IMR-90 (cell line): ENCODE results near the gene SERPINE2. TPM values are rescaled to one million over a fixed set of nuclear protein-coding genes. Genes with fewer than 3 reads are reported as not detected.

Source experiments
- ATAC-seq: fragments of 200-7000 bp; cut with Tn5 transposase; 2 replicates; pipeline ENCODE4 v1.9.1; 2020; ENCODE audit warnings: low read depth, mild to moderate bottlenecking, moderate library complexity
- BruUV-seq: library from RNA; stranded (reverse); fragments of 400-500 nt; replicated peaks from 2 replicates; lab custom pipeline; 2021; lab: Mats Ljungman, UMichigan
- CTCF ChIA-PET: fragments of 300-600 bp; formaldehyde crosslinking; extraction: SDS; loops from one replicate; lab custom pipeline; 2021; ENCODE audit warnings: antibody characterized with exemption; lab: Yijun Ruan, JAX
- POLR2A ChIA-PET: fragments of 300-600 bp; sonication (Branson Sonifier 250); formaldehyde crosslinking; loops from one replicate; lab custom pipeline; 2022; ENCODE audit warnings: antibody characterized with exemption; ENCODE audit not compliant: unreplicated experiment; lab: Charles Lee
- DNase-seq: peaks from one replicate; pipeline ENCODE4 v3.0.0; 2013
- H2AFZ ChIP-seq: replicated peaks from 2 replicates; pipeline ENCODE3; 2013; ENCODE audit warnings: low read length, mild to moderate bottlenecking; ENCODE audit not compliant: poor library complexity
- H2AK5ac ChIP-seq: 2 replicates; pipeline ENCODE4 v1.6.1; 2013; ENCODE audit warnings: low read depth, low read length, inconsistent platforms
- H2AK9ac ChIP-seq: replicated peaks from 2 replicates; pipeline ENCODE3; 2013; ENCODE audit warnings: mild to moderate bottlenecking, low read depth, low read length, moderate library complexity; ENCODE audit not compliant: poor library complexity
- H2BK120ac ChIP-seq: 2 replicates; pipeline ENCODE4 v1.6.1; 2013; ENCODE audit warnings: low read depth, low read length, inconsistent platforms
- H2BK15ac ChIP-seq: 3 replicates; pipeline ENCODE4 v1.6.1; 2013; ENCODE audit warnings: low read depth, low read length, inconsistent platforms
- H2BK20ac ChIP-seq: 2 replicates; pipeline ENCODE4 v1.6.1; 2013; ENCODE audit warnings: low read depth, mild to moderate bottlenecking, inconsistent platforms, low read length, moderate library complexity
- H2BK5ac ChIP-seq: 2 replicates; pipeline ENCODE4 v1.6.1; 2013; ENCODE audit warnings: mild to moderate bottlenecking, low read depth, low read length, inconsistent platforms; ENCODE audit not compliant: poor library complexity, severe bottlenecking
- H3K14ac ChIP-seq: replicated peaks from 2 replicates; pipeline ENCODE4 v1.6.1; 2013; ENCODE audit warnings: low read depth, low read length, inconsistent platforms
- H3K18ac ChIP-seq: 2 replicates; pipeline ENCODE4 v1.6.1; 2013; ENCODE audit warnings: low read depth, low read length, control low read depth
- H3K23ac ChIP-seq: 2 replicates; pipeline ENCODE4 v1.6.1; 2013; ENCODE audit warnings: low read depth, low read length, inconsistent platforms
- H3K27ac ChIP-seq: 2 replicates; pipeline ENCODE4 v1.5.1; 2013; ENCODE audit warnings: mild to moderate bottlenecking, control low read depth, low read length; ENCODE audit not compliant: insufficient read depth
- H3K27me3 ChIP-seq: 2 replicates; pipeline ENCODE4 v1.6.1; 2013; ENCODE audit warnings: low read length; ENCODE audit not compliant: control insufficient read depth, insufficient read depth
- H3K36me3 ChIP-seq: 2 replicates; pipeline ENCODE4 v1.6.1; 2013; ENCODE audit warnings: low read length, mixed read lengths; ENCODE audit not compliant: control insufficient read depth, insufficient read depth
- H3K4ac ChIP-seq: 2 replicates; pipeline ENCODE4 v1.6.1; 2013; ENCODE audit warnings: low read depth, low read length, inconsistent platforms
- H3K4me1 ChIP-seq: 2 replicates; pipeline ENCODE4 v1.6.1; 2013; ENCODE audit warnings: low read length, mixed read lengths; ENCODE audit not compliant: control insufficient read depth, insufficient read depth
- H3K4me2 ChIP-seq: 2 replicates; pipeline ENCODE4 v1.6.1; 2013; ENCODE audit warnings: low read depth, mild to moderate bottlenecking, control low read depth, low read length, moderate library complexity
- H3K4me3 ChIP-seq: 2 replicates; pipeline ENCODE4 v1.5.1; 2013; ENCODE audit warnings: low read depth, mild to moderate bottlenecking, control low read depth, low read length, moderate library complexity; ENCODE audit not compliant: insufficient read depth
- H3K56ac ChIP-seq: 2 replicates; pipeline ENCODE4 v1.6.1; 2013; ENCODE audit warnings: low read length, inconsistent platforms; ENCODE audit not compliant: insufficient read depth; ENCODE audit errors: extremely low read depth
- H3K79me1 ChIP-seq, 2 experiments: 2 replicates each; pipeline ENCODE4 v1.6.1; 2013; ENCODE audit warnings: low read length in 2 of 2, inconsistent platforms in 1 of 2, low read depth in 1 of 2
- H3K9ac ChIP-seq: 2 replicates; pipeline ENCODE4 v1.6.1; 2013; ENCODE audit warnings: low read depth, low read length, control low read depth
- H3K9me1 ChIP-seq: 2 replicates; pipeline ENCODE4 v1.6.1; 2013; ENCODE audit warnings: low read length, inconsistent platforms; ENCODE audit not compliant: insufficient read depth
- H3K9me3 ChIP-seq: 2 replicates; pipeline ENCODE4 v1.6.1; 2013; ENCODE audit warnings: low read length; ENCODE audit not compliant: control insufficient read depth, insufficient read depth
- H4K20me1 ChIP-seq: 2 replicates; pipeline ENCODE4 v1.6.1; 2013; ENCODE audit warnings: low read length, inconsistent platforms; ENCODE audit not compliant: insufficient read depth
- H4K5ac ChIP-seq: 2 replicates; pipeline ENCODE4 v1.6.1; 2013; ENCODE audit warnings: mild to moderate bottlenecking, low read depth, low read length, control low read depth
- H4K8ac ChIP-seq, 2 experiments: 2 replicates each; pipeline ENCODE4 v1.6.1; 2013; ENCODE audit warnings: low read depth in 2 of 2, low read length in 2 of 2, control low read depth in 1 of 2, inconsistent platforms in 1 of 2
- H4K91ac ChIP-seq: 2 replicates; pipeline ENCODE4 v1.6.1; 2013; ENCODE audit warnings: low read depth, low read length, inconsistent platforms; ENCODE audit not compliant: insufficient read depth
- CEBPB ChIP-seq: IDR thresholded peaks from 2 replicates; pipeline ENCODE4 v1.6.1; 2012; ENCODE audit warnings: low read depth, low read length, improper control_type of control experiment
- CHD1 ChIP-seq: IDR thresholded peaks from 2 replicates; pipeline ENCODE4 v1.6.1; 2012; ENCODE audit warnings: low read depth, low read length, improper control_type of control experiment
- CTCF ChIP-seq: conservative IDR thresholded peaks from 2 replicates; pipeline ENCODE4 v1.5.1; 2012; ENCODE audit warnings: mild to moderate bottlenecking, low read depth, low read length, improper control_type of control experiment
- ELK1 ChIP-seq: fragments of 150-350 bp; IDR thresholded peaks from 2 replicates; pipeline ENCODE4 v1.6.1; 2016; ENCODE audit warnings: low read depth, mild to moderate bottlenecking, low read length, moderate library complexity, borderline replicate concordance
- FOS ChIP-seq: fragments of 150-350 bp; IDR thresholded peaks from 2 replicates; pipeline ENCODE4 v1.6.1; 2016; ENCODE audit warnings: low read depth, low read length
- POLR2A ChIP-seq: IDR thresholded peaks from 2 replicates; pipeline ENCODE4 v1.6.1; 2012; ENCODE audit warnings: mild to moderate bottlenecking, low read depth, low read length
- RFX5 ChIP-seq: IDR thresholded peaks from 2 replicates; pipeline ENCODE4 v1.8.0; 2012; ENCODE audit warnings: low read depth, mild to moderate bottlenecking, low read length, moderate library complexity
- SMC3 ChIP-seq: fragments of 150-350 bp; IDR thresholded peaks from 2 replicates; pipeline ENCODE4 v1.6.1; 2016; ENCODE audit warnings: low read depth, mild to moderate bottlenecking, antibody characterized with exemption, low read length, moderate library complexity
- WGBS, 2 experiments: methylation state at CpG; one replicate each; pipeline versions ENCODE4 v1.1.5 to v1.1.7; 2013; ENCODE audit warnings: missing lambda C conversion rate in 2 of 2; ENCODE audit not compliant: insufficient read length in 1 of 2; ENCODE audit errors: extremely low coverage in 2 of 2; 5-methylcytosine and 5-hydroxymethylcytosine counted together
- dilution Hi-C: fragments of 300-500 bp; cut with HindIII; formaldehyde crosslinking; loops from one replicate; pipeline ENCODE4 v1.14.3; 2018; ENCODE audit warnings: low sequenced_read_pairs; ENCODE audit not compliant: unreplicated experiment
- in situ Hi-C: fragments of 300-500 bp; cut with MboI; formaldehyde crosslinking; loops from 3 replicates; pipeline ENCODE4 v1.14.3; 2019; ENCODE audit warnings: low sequenced_read_pairs, inconsistent platforms, mixed read lengths
- intact Hi-C: fragments of 100-400 bp; cut with micrococcal nuclease; formaldehyde crosslinking; loops from 2 replicates; pipeline ENCODE4 v1.10.0; 2022
- polyA plus RNA-seq, 3 experiments: library from polyadenylated mRNA; depleted of rRNA; stranded (reverse); fragments of >200 nt; gene quantifications; 2 replicates each; pipeline ENCODE4 v1.2.3, GENCODE V29; 2012; ENCODE audit warnings: low replicate concordance in 1 of 3
- total RNA-seq: library from RNA; depleted of rRNA; stranded (reverse); fragments of >200 nt; gene quantifications from 2 replicates; pipeline ENCODE4 v1.2.3, GENCODE V29; 2012

The SERPINE2 gene
- total and polyA plus RNA-seq, 2 of the 4 experiments (the other 2 are of a cell fraction), result 24.0 to 62.7 TPM

GRCh38 chr2:223989206-223989855 is 49.8 kb downstream of the SERPINE2 start:
- BruUV-seq, result no TSS peak
- Histone ChIP-seq H3K36me3 (peaks cover 14% of the 10 kb centered on the region), H4K20me1 (no peaks in the 10 kb centered on the region), H4K91ac (no peak overlapping the region), H2BK15ac (no peak overlapping the region), H3K14ac (no peak overlapping the region), H4K8ac (no peak overlapping the region), H3K9me3 (no peaks in the 10 kb centered on the region), H3K4ac (no peak overlapping the region), H3K23ac (no peak overlapping the region), H3K27me3 (no peaks in the 10 kb centered on the region), H2AFZ (no peak overlapping the region), H3K4me3 (no peak overlapping the region), H3K27ac (no peak overlapping the region), H2AK9ac (no peak overlapping the region), H3K9ac (no peak overlapping the region), H4K5ac (no peak overlapping the region), H2BK5ac (no peak overlapping the region), H2BK120ac (no peak overlapping the region), H2AK5ac (no peak overlapping the region), H3K79me1 (no peaks in the 10 kb centered on the region), H3K56ac (no peak overlapping the region), H3K4me2 (no peak overlapping the region), H3K18ac (no peak overlapping the region), H3K4me1 (peaks cover 7% of the 10 kb centered on the region; the same call in 1 of the 2 replicates), H3K9me1 (no peaks in the 10 kb centered on the region; the same call in 1 of the 2 replicates), H2BK20ac (no peak overlapping the region)
- in situ Hi-C loops (loop anchor here (10.0 kb wide), 1 partner anchor 655 kb away; no protein-coding TSS in a partner anchor), dilution Hi-C loops (no loop called here), intact Hi-C loops (no loop called here)
- WGBS, 2 experiments, result 87% methylated on average over 6 of the region's 10 CpGs; no CpG with 5 or more reads in 1 of the 2 experiments
- no peak for TF ChIP-seq SMC3
- no peak for TF ChIP-seq RFX5
- no peak for TF ChIP-seq ELK1
- TF ChIP-seq FOS, result no peak
- no peak for TF ChIP-seq CEBPB
- no peak for TF ChIP-seq CTCF
- no peak for TF ChIP-seq CHD1
- TF ChIP-seq POLR2A, result no peak
- ATAC-seq, result no peak
- CTCF ChIA-PET, result interaction anchor here (1.1 to 1.6 kb wide), 2 partner anchors 19 to 64 kb away, joined by 4 read pairs; no protein-coding TSS in a partner anchor
- DNase-seq, result no peak
- POLR2A ChIA-PET, result no interaction called here
